ENCODE data around the gene CPTP. TPM values are rescaled to one million over a fixed set of nuclear protein-coding genes. Genes with fewer than 3 reads are reported as not detected.

CPTP gene
- total and polyA plus RNA-seq, 2 of the 13 experiments (the other 11 are each of a cell fraction or from before 2014, with no cell fraction given), result 5.5 to 9.3 TPM

GRCh38 chr1:1371746-1372711, 47.4 kb downstream of the CPTP start (continued):
- TF ChIP-seq, protein P1, sequence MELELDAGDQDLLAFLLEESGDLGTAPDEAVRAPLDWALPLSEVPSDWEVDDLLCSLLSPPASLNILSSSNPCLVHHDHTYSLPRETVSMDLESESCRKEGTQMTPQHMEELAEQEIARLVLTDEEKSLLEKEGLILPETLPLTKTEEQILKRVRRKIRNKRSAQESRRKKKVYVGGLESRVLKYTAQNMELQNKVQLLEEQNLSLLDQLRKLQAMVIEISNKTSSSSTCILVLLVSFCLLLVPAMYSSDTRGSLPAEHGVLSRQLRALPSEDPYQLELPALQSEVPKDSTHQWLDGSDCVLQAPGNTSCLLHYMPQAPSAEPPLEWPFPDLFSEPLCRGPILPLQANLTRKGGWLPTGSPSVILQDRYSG (CRISPR knock-in tag; IDR thresholded peaks at IDR 0.05), result no peak
- no peak for TF ChIP-seq SRSF1 (optimal IDR thresholded peaks at IDR 0.05; ENCODE audit: low read depth, low read length)
- no peak for TF ChIP-seq NR2F1 (CRISPR knock-in tag; IDR thresholded peaks at IDR 0.05)
- TF ChIP-seq, protein P2, sequence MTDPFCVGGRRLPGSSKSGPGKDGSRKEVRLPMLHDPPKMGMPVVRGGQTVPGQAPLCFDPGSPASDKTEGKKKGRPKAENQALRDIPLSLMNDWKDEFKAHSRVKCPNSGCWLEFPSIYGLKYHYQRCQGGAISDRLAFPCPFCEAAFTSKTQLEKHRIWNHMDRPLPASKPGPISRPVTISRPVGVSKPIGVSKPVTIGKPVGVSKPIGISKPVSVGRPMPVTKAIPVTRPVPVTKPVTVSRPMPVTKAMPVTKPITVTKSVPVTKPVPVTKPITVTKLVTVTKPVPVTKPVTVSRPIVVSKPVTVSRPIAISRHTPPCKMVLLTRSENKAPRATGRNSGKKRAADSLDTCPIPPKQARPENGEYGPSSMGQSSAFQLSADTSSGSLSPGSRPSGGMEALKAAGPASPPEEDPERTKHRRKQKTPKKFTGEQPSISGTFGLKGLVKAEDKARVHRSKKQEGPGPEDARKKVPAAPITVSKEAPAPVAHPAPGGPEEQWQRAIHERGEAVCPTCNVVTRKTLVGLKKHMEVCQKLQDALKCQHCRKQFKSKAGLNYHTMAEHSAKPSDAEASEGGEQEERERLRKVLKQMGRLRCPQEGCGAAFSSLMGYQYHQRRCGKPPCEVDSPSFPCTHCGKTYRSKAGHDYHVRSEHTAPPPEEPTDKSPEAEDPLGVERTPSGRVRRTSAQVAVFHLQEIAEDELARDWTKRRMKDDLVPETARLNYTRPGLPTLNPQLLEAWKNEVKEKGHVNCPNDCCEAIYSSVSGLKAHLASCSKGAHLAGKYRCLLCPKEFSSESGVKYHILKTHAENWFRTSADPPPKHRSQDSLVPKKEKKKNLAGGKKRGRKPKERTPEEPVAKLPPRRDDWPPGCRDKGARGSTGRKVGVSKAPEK (CRISPR knock-in tag; IDR thresholded peaks at IDR 0.05; ENCODE audit: borderline replicate concordance), result no peak
- TF ChIP-seq FOSL1 (CRISPR knock-in tag; IDR thresholded peaks at IDR 0.05; ENCODE audit: borderline replicate concordance), result no peak
- no peak for TF ChIP-seq ZSCAN9 (CRISPR knock-in tag; IDR thresholded peaks at IDR 0.05; ENCODE audit: borderline replicate concordance)
- TF ChIP-seq ATF1 (CRISPR knock-in tag; IDR thresholded peaks at IDR 0.05), result no peak
- TF ChIP-seq, protein P3, sequence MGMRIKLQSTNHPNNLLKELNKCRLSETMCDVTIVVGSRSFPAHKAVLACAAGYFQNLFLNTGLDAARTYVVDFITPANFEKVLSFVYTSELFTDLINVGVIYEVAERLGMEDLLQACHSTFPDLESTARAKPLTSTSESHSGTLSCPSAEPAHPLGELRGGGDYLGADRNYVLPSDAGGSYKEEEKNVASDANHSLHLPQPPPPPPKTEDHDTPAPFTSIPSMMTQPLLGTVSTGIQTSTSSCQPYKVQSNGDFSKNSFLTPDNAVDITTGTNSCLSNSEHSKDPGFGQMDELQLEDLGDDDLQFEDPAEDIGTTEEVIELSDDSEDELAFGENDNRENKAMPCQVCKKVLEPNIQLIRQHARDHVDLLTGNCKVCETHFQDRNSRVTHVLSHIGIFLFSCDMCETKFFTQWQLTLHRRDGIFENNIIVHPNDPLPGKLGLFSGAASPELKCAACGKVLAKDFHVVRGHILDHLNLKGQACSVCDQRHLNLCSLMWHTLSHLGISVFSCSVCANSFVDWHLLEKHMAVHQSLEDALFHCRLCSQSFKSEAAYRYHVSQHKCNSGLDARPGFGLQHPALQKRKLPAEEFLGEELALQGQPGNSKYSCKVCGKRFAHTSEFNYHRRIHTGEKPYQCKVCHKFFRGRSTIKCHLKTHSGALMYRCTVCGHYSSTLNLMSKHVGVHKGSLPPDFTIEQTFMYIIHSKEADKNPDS (CRISPR knock-in tag; IDR thresholded peaks at IDR 0.05), result no peak
- no peak for TF ChIP-seq FOXC1 (CRISPR knock-in tag; IDR thresholded peaks at IDR 0.05; ENCODE audit: borderline replicate concordance)
- TF ChIP-seq, protein P4, sequence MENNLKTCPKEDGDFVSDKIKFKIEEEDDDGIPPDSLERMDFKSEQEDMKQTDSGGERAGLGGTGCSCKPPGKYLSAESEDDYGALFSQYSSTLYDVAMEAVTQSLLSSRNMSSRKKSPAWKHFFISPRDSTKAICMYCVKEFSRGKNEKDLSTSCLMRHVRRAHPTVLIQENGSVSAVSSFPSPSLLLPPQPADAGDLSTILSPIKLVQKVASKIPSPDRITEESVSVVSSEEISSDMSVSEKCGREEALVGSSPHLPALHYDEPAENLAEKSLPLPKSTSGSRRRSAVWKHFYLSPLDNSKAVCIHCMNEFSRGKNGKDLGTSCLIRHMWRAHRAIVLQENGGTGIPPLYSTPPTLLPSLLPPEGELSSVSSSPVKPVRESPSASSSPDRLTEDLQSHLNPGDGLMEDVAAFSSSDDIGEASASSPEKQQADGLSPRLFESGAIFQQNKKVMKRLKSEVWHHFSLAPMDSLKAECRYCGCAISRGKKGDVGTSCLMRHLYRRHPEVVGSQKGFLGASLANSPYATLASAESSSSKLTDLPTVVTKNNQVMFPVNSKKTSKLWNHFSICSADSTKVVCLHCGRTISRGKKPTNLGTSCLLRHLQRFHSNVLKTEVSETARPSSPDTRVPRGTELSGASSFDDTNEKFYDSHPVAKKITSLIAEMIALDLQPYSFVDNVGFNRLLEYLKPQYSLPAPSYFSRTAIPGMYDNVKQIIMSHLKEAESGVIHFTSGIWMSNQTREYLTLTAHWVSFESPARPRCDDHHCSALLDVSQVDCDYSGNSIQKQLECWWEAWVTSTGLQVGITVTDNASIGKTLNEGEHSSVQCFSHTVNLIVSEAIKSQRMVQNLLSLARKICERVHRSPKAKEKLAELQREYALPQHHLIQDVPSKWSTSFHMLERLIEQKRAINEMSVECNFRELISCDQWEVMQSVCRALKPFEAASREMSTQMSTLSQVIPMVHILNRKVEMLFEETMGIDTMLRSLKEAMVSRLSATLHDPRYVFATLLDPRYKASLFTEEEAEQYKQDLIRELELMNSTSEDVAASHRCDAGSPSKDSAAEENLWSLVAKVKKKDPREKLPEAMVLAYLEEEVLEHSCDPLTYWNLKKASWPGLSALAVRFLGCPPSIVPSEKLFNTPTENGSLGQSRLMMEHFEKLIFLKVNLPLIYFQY (CRISPR knock-in tag; IDR thresholded peaks at IDR 0.05; ENCODE audit: borderline replicate concordance), result 0 out of 2 replicates have a peak, but pooled peaks have one; percentile 25
- TF ChIP-seq ZFP90 (CRISPR knock-in tag; IDR thresholded peaks at IDR 0.05; ENCODE audit: borderline replicate concordance), result no peak
- no peak for TF ChIP-seq ZNF160 (CRISPR knock-in tag; IDR thresholded peaks at IDR 0.05)
- no peak for TF ChIP-seq ATF3 (CRISPR knock-in tag; IDR thresholded peaks at IDR 0.05)
- TF ChIP-seq TCF7L2 (IDR thresholded peaks at IDR 0.05; ENCODE audit: low read depth, low read length), result no peak
- TF ChIP-seq RXRB (CRISPR knock-in tag; IDR thresholded peaks at IDR 0.05; ENCODE audit: borderline replicate concordance), result 0 out of 2 replicates have a peak, but pooled peaks have one; percentile 26
- peak; percentile 48; the same call in 1 of the 2 replicates for TF ChIP-seq SAP130 (CRISPR knock-in tag; IDR thresholded peaks at IDR 0.05; ENCODE audit: low read depth)
- TF ChIP-seq IRF2 (CRISPR knock-in tag; IDR thresholded peaks at IDR 0.05), result no peak
- TF ChIP-seq TBL1XR1 (IDR thresholded peaks at IDR 0.05; ENCODE audit: borderline replicate concordance, low read length, partially characterized antibody), result no peak
